ENCODE data around the gene TULP4. TPM values are rescaled to one million over a fixed set of nuclear protein-coding genes. Genes with fewer than 3 reads are reported as not detected.

TULP4 gene
- total RNA-seq, 3 donors from 2014 or later = 104 to 171 (median 112) TPM

- intact Hi-C loops (cut with DNase I; ENCODE audit: low total_unique reads) = loop anchor here (5.0 kb wide), 1 partner anchor 636 kb away; no protein-coding TSS in a partner anchor
- Histone ChIP-seq H3K4me3 (no peak overlapping the region), H3K27me3 (no peaks in the 10 kb centered on the region), H3K36me3 (no peaks in the 10 kb centered on the region), H3K9me3 (no peaks in the 10 kb centered on the region), H3K27ac (no peak overlapping the region), H3K4me1 (no peaks in the 10 kb centered on the region)
- DNase-seq (ENCODE audit: low spot score in 2 of 2) = no peak
- TF ChIP-seq POLR2A (IDR thresholded peaks at IDR 0.05) (no peak), POLR2AphosphoS5 (IDR thresholded peaks at IDR 0.05) (no peak), CTCF (IDR thresholded peaks at IDR 0.05) (no peak)
These were observed 9.0 kb upstream of the TULP4 start for GRCh38 chr6:158303210-158303731.

- TF ChIP-seq CTCF (IDR thresholded peaks at IDR 0.05) (no peak), POLR2A (IDR thresholded peaks at IDR 0.05) (no peak), POLR2AphosphoS5 (IDR thresholded peaks at IDR 0.05) (no peak)
- Histone ChIP-seq H3K9me3 (no peaks in the 10 kb centered on the region), H3K27ac (no peak overlapping the region), H3K4me1 (no peaks in the 10 kb centered on the region), H3K4me3 (no peak overlapping the region), H3K27me3 (no peaks in the 10 kb centered on the region), H3K36me3 (no peaks in the 10 kb centered on the region)
- DNase-seq (ENCODE audit: low spot score in 2 of 2) = no peak
- intact Hi-C loops (cut with DNase I; ENCODE audit: low total_unique reads) = loop anchor here (5.0 kb wide), 1 partner anchor 637 kb away; no protein-coding TSS in a partner anchor
These were observed 8.0 kb upstream of the TULP4 start for GRCh38 chr6:158304254-158304653.

GRCh38 chr6:158309814-158310213, 2.5 kb upstream of the TULP4 start:
- Histone ChIP-seq H3K4me3 (no peak overlapping the region), H3K27ac (no peak overlapping the region), H3K27me3 (no peaks in the 10 kb centered on the region), H3K9me3 (no peaks in the 10 kb centered on the region), H3K4me1 (no peaks in the 10 kb centered on the region), H3K36me3 (no peaks in the 10 kb centered on the region)
- DNase-seq (ENCODE audit: low spot score in 2 of 2) = no peak
- intact Hi-C loops (cut with DNase I; ENCODE audit: low total_unique reads) = no loop called here
- TF ChIP-seq POLR2AphosphoS5 (IDR thresholded peaks at IDR 0.05) = no peak
- TF ChIP-seq CTCF (IDR thresholded peaks at IDR 0.05) = no peak
- no peak for TF ChIP-seq POLR2A (IDR thresholded peaks at IDR 0.05)

- Histone ChIP-seq H3K27ac (no peak overlapping the region), H3K36me3 (no peaks in the 10 kb centered on the region), H3K9me3 (no peaks in the 10 kb centered on the region), H3K4me1 (no peaks in the 10 kb centered on the region), H3K4me3 (no peak overlapping the region), H3K27me3 (no peaks in the 10 kb centered on the region)
- intact Hi-C loops (cut with DNase I; ENCODE audit: low total_unique reads) = no loop called here
- no peak for DNase-seq (ENCODE audit: low spot score in 2 of 2)
- TF ChIP-seq POLR2AphosphoS5 (IDR thresholded peaks at IDR 0.05) = no peak
- no peak for TF ChIP-seq CTCF (IDR thresholded peaks at IDR 0.05)
- TF ChIP-seq POLR2A (IDR thresholded peaks at IDR 0.05) = no peak
These were observed 1.1 kb upstream of the TULP4 start for GRCh38 chr6:158311193-158311592.

- Histone ChIP-seq H3K36me3 (no peaks in the 10 kb centered on the region), H3K27me3 (no peaks in the 10 kb centered on the region), H3K4me1 (no peaks in the 10 kb centered on the region), H3K9me3 (no peaks in the 10 kb centered on the region), H3K27ac (no peak overlapping the region), H3K4me3 (no peak overlapping the region)
- no peak for TF ChIP-seq POLR2A (IDR thresholded peaks at IDR 0.05)
- no peak for TF ChIP-seq POLR2AphosphoS5 (IDR thresholded peaks at IDR 0.05)
- no peak for TF ChIP-seq CTCF (IDR thresholded peaks at IDR 0.05)
- no peak for DNase-seq (ENCODE audit: low spot score in 2 of 2)
- intact Hi-C loops (cut with DNase I; ENCODE audit: low total_unique reads) = no loop called here
These were observed 639 bp upstream of the TULP4 start for GRCh38 chr6:158311626-158312025.
